T47D (cell line): ENCODE measurements around the gene FAM131A.
A peak's percentile ranks its signal among the peaks of the same experiment; 100 is the strongest.
"Not testable (repeated sequence)": the region's sequence is repeated elsewhere in the genome, so short reads cannot be mapped to it uniquely, and the experiment has no call there.

Experiments
- DNase-seq, 2 experiments: peaks; one replicate each; pipeline versions ENCODE4 v3.0.0 to v3.0.0-alpha.2; 2011 to 2012; ENCODE audit warnings: low read depth in 1 of 2, low spot score in 1 of 2
- JUND ChIP-seq: IDR thresholded peaks from 2 replicates; pipeline ENCODE4 v1.6.1; 2012; ENCODE audit warnings: low read depth
- in situ Hi-C: cut with HindIII; loops from 2 replicates; pipeline ENCODE4 v1.10.0; 2016; ENCODE audit warnings: low sequenced_read_pairs, low pct_unique_long_range_greater_than_20kb

Gene FAM131A

GRCh38 chr3:184335661-184336546, 1.5 kb upstream of the FAM131A start:
- DNase-seq = peak; percentile 94 to 97
- in situ Hi-C loops = no loop called here
- TF ChIP-seq JUND = no peak; the same call in 1 of the 2 replicates

- peak; percentile 72 to 86 for DNase-seq
- TF ChIP-seq JUND = no peak
- in situ Hi-C loops = no loop called here
Observed at GRCh38 chr3:184336547-184337398, 627 bp upstream of the FAM131A start.

GRCh38 chr3:184337981-184338380, 581 bp downstream of the FAM131A start:
- in situ Hi-C loops = no loop called here
- TF ChIP-seq JUND = no peak
- DNase-seq = no peak

- in situ Hi-C loops = no loop called here
- no peak for DNase-seq
- TF ChIP-seq JUND = no peak
Observed at GRCh38 chr3:184338511-184338945, 1.1 kb downstream of the FAM131A start.

GRCh38 chr3:184339001-184339400, 1.6 kb downstream of the FAM131A start:
- in situ Hi-C loops = no loop called here
- no peak for TF ChIP-seq JUND

GRCh38 chr3:184339451-184340135, 2.2 kb downstream of the FAM131A start:
- in situ Hi-C loops, DNase-seq: not testable (repeated sequence)

More at GRCh38 chr3:184339001-184339400, 1.6 kb downstream of the FAM131A start:
- DNase-seq = no peak

GRCh38 chr3:184341925-184342324, 4.5 kb downstream of the FAM131A start:
- no peak for TF ChIP-seq JUND
- no peak for DNase-seq
- in situ Hi-C loops = no loop called here

- in situ Hi-C loops = no loop called here
- TF ChIP-seq JUND = no peak
- DNase-seq = no peak
Observed at GRCh38 chr3:184343200-184343876, 5.9 kb downstream of the FAM131A start.

GRCh38 chr3:184344579-184345316, 7.3 kb downstream of the FAM131A start:
- no peak for DNase-seq
- in situ Hi-C loops = no loop called here
- TF ChIP-seq JUND = no peak

- DNase-seq = peak; percentile 97 to 99
- no peak for TF ChIP-seq JUND
- in situ Hi-C loops = no loop called here
Observed at GRCh38 chr3:184345317-184346144, 8.1 kb downstream of the FAM131A start.
